ENCODE measurements around the gene KCNA10. TPM values are rescaled to one million over a fixed set of nuclear protein-coding genes. Genes with fewer than 3 reads are reported as not detected.

Gene KCNA10
- total and polyA plus RNA-seq, 2 experiments from 2014 or later = not detected

GRCh38 chr1:110480356-110481096 is 38.4 kb downstream of the KCNA10 start:
- H3K27ac Mint-ChIP-seq = no peak overlapping the region
- no peak overlapping the region for H2AFZ ChIP-seq

More at GRCh38 chr1:110480356-110481096, 38.4 kb downstream of the KCNA10 start:
- Mint-ChIP-seq H3K9me3 (no peaks in the 10 kb centered on the region), H3K36me3 (ENCODE audit: low read depth) (no peaks in the 10 kb centered on the region), H3K27me3 (ENCODE audit: insufficient read depth, low read depth, poor library complexity) (peaks cover 13% of the 10 kb centered on the region), H3K4me1 (peaks cover 44% of the 10 kb centered on the region), H3K4me3 (no peak overlapping the region)
- Histone ChIP-seq H3K27me3 (ENCODE audit: insufficient read depth) (no peaks in the 10 kb centered on the region), H4K20me1 (replicated peaks; ENCODE audit: insufficient read depth) (no peaks in the 10 kb centered on the region), H3K4me3 (no peak overlapping the region), H3K36me3 (ENCODE audit: insufficient read depth) (no peaks in the 10 kb centered on the region), H3K9me2 (ENCODE audit: insufficient read depth) (no peaks in the 10 kb centered on the region), H3K4me2 (no peak overlapping the region), H3K27ac (ENCODE audit: low read depth) (no peak overlapping the region), H3F3A (replicated peaks; ENCODE audit: low read depth) (no peaks in the 10 kb centered on the region), H3K79me2 (replicated peaks; ENCODE audit: insufficient read depth) (no peaks in the 10 kb centered on the region), H3K4me1 (ENCODE audit: insufficient read depth) (peaks cover 11% of the 10 kb centered on the region; the same call in 1 of the 2 replicates)
- TF ChIP-seq CTCF (conservative IDR thresholded peaks at IDR 0.05; ENCODE audit: low read depth in 2 of 2) (no peak), POLR2AphosphoS5 (IDR thresholded peaks at IDR 0.05; ENCODE audit: low read depth) (no peak), ZNF462 (CRISPR knock-in tag; IDR thresholded peaks at IDR 0.05) (no peak), CREB1 (CRISPR knock-in tag; IDR thresholded peaks at IDR 0.05; ENCODE audit: low read depth) (no peak), STAT1 (IDR thresholded peaks at IDR 0.05; ENCODE audit: unreplicated experiment) (no peak), JUNB (IDR thresholded peaks at IDR 0.05; ENCODE audit: unreplicated experiment) (no peak), EZH2phosphoT487 (IDR thresholded peaks at IDR 0.05; ENCODE audit: unreplicated experiment) (no peak), ZNF331 (CRISPR knock-in tag; IDR thresholded peaks at IDR 0.05; ENCODE audit: low read depth) (no peak), ZNF114 (CRISPR knock-in tag; IDR thresholded peaks at IDR 0.05) (no peak)
- DNase-seq (ENCODE audit: low spot score) (no peak), ATAC-seq (no peak)
